ENCODE results near the gene MIF4GD.

DNA sequence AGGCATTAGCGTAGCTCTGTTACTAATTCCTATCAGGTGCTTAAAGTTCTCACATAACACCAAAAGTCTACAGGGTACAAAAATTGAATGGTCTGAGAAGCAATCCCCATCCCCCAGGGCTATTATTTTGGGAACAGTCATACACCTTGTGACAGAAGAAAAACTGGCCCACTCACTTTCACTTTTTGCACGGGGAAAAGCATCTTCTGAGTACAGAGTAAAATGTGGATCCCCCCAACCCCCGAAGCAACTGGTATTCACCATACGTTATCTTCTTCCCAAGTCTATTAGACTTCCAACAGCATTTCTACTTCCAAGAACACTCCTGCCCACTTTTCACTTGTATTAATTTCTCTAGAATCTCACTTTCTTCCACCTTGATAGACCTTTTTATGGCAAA is 21.5 kb downstream of the MIF4GD start:
- TF ChIP-seq CTCF (IDR thresholded peaks at IDR 0.05) (no peak), POLR2A (IDR thresholded peaks at IDR 0.05; ENCODE audit: low read length) (no peak), MAX (IDR thresholded peaks at IDR 0.05) (no peak), CHD2 (IDR thresholded peaks at IDR 0.05; ENCODE audit: low read length, partially characterized antibody) (no peak)
